HG02571 (cell line): ENCODE results near the gene OR10T2.
"Not testable (repeated sequence)": the region's sequence is repeated elsewhere in the genome, so short reads cannot be mapped to it uniquely, and the experiment has no call there.

Experiments
- ATAC-seq: cut with Tn5 transposase; IDR thresholded peaks from one replicate; pipeline ENCODE4 v1.9.1; 2021; ENCODE audit warnings: mild to moderate bottlenecking, moderate library complexity; ENCODE audit not compliant: unreplicated experiment

Gene OR10T2

DNA sequence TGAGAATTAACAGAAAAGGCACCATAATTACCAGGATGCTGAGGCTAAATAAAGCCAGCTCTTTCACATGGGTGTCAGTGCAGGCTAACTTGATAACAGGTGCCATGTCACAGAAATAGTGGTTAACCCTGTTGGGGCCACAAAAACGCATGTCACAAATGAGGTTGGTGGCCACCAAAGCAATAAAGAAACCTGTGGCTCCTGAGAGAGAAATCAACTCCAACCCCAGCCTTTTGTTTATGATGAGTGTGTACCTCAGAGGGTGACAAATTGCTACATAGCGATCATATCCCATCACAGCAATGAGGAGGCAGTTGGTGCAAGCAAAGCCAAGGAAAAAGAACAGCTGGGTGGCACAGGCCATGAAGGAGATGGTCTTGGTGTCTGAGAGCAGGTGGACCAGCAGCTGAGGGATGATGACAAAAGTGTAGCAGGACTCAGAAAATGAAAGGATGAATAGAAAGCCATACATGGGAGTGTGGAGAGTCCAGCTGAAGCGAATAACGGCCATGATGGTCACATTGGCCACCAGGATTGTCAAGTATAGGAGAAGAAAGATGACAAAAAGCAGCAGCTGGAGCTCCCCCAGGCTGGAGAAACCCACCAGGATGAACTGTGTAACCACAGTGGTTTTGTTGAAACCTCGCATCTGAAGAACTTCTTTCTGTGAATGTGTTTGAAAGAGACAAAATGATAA lies at the start of gene OR10T2:
Gene OR10T2, minus strand, starts transcription at position 649 of the 697 bp plus-strand sequence. Its CDS starts 0 bp downstream, at position 649.
- no peak for ATAC-seq

DNA sequence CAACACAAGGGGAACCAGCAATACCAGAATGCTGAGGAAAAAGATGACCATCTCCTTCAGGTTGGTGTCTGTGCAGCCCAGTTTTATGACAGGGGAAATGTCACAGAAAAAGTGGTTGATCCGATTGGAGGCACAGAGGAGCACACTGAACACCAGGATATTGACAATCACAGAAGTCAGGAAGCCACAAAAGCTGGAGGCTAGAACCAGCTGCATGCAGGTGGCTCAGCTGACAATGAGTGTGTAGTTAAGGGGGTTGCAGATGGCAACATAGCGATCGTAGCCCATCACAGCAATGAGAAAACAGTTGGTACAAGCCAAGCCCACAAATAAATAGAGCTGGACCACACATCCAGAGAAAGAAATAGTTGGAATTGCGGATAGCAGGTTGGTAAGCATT lies 46.1 kb upstream of the OR10T2 start:
- no peak for ATAC-seq

DNA sequence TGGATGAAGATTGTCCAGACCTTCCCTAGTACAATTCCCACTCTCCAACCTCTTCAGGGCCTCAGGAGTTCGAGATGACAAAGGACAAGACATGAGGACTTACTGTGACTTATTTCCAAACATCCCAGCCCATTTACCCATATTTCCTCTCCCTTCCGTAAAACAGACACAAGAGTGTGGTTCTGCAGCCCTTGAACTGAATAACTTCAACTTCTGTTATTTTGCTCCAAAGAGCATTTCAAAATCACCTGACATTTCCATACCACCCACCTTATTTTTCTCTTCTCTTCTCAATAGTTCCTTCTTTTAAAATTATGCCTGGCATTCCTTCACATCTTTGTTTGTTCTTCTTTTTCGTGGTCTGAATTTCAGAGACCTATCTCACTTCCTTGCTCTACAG lies 35.5 kb upstream of the OR10T2 start:
- ATAC-seq = no peak

DNA sequence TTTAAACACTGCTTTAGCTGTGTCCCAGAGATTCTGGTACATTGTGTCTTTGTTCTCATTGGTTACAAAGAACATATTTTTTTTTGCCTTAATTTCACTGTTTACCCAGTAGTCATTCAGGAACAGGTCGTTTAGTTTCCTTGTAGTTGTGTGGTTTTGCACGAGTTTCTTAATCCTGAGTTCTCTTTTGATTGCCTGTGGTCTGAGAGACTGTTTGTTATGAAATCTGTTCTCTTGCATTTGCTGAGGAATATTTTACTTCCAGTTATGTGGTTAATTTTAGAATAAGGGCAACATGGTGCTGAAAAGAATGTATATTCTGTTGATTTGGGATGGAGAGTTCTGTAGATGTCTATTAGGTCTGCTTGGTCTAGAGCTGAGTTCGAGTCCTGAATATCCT lies 30.9 kb upstream of the OR10T2 start:
- not testable (repeated sequence) for ATAC-seq

GRCh38 chr1:158426137-158426536 lies 26.9 kb upstream of the OR10T2 start, which contains the start of gene OR10K2:
Gene OR10K2 (minus strand): TSS chr1:158426237. CDS start chr1:158420866, 5,371 bp downstream.
- ATAC-seq = no peak

DNA sequence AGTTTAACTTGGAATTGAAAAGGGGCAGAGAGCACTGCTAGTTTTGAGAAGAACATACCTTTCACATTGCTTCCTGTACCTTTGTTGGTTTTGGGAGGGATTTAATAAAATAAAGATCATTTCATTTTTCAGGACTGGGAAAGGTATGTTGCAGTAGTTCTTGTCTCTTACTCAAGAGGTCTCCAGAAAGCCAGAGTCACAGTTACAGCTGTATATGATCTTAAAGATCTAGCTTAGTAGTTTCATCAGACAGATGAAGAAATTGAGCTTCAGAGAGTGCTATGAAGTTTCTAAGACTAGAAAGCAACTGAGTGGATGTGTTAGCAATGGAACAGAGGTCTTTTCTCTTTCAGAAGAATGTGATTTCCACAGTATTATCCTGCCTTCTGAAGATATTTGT lies 25.8 kb upstream of the OR10T2 start:
- ATAC-seq = no peak

DNA sequence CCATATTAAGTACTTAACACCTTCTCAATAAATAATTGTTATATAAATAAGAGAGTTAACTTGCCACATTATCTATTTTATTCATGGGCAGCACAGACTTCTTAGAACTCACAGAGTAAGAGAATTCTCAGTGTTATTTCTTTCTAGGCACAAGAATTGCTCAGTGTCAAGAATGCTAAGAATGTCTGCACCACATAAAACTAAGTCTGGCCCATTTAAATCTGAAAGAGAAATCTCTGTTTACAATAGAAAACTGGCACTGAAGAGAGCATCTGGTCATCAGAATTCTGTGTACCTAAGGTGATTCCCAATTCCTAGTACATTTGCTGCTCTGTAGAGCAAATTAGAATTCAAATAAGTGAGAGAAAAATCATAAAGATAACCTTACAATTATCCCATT lies 22.9 kb upstream of the OR10T2 start:
- ATAC-seq = no peak

DNA sequence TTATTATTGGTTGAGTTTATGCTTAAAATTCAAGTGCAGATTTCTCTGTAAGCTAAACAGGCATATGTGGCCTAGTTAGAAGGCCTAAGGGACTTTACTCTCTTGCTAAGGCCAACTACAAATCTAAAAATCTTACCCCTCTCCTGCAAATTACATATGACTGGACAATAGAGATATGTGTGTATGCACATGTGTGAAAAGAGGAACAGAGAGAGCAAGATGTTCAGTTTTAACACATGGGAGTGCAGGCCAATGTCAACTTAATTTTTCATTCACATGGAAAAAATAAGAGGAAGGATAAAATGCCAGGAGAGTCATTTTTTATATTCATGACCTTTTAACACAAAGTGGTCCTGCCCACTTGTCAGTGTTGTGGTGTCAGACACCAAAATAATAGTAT lies 18.3 kb upstream of the OR10T2 start:
- ATAC-seq = no peak

- ATAC-seq = no peak
These were observed 15.5 kb upstream of the OR10T2 start for GRCh38 chr1:158414651-158415345.

GRCh38 chr1:158407092-158407491 lies 7.8 kb upstream of the OR10T2 start:
- no peak for ATAC-seq

DNA sequence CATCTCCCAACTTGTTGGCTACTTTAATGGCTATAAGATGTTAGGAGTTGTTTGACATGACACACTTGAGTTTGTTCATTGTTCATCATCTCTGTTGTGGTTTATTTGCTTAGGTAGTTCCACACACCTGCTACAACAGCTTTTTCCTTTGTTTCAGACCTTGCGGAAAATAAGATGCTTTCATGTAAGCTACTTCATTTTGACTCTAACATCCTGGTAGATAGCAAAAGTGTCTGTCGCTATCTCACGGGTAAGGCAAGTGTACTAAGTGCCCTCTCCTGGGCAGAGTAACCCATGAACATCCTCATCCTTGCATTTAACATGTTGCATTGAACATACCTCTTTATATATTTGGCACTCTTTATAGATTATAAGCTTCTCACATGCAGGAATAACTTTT lies 1.6 kb upstream of the OR10T2 start:
- ATAC-seq = no peak

- ATAC-seq = no peak
These were observed 2.6 kb downstream of the OR10T2 start for GRCh38 chr1:158396646-158397045.

GRCh38 chr1:158393476-158393875 lies 5.8 kb downstream of the OR10T2 start:
- no peak for ATAC-seq

- no peak for ATAC-seq
These were observed 8.2 kb downstream of the OR10T2 start for GRCh38 chr1:158391099-158391498.

DNA sequence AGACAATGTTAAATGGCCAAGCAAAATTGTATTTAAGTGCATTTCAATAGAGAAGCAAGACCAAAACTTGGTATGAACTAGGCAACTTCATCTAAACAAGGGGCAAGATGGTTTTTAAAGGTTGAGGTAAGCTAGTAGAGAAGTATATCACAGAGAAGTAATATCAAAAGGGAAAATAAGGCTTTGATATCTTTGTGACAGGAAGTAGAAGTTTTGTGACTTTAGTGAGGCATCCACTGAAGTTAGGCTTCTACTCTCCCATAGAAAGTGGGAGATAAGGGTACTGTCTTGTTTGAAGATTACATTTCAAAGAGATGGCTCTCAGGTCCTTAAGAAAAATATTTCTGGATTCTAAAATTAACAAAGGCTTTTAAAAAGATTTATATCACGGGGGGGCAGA lies 8.9 kb downstream of the OR10T2 start:
- ATAC-seq = no peak

DNA sequence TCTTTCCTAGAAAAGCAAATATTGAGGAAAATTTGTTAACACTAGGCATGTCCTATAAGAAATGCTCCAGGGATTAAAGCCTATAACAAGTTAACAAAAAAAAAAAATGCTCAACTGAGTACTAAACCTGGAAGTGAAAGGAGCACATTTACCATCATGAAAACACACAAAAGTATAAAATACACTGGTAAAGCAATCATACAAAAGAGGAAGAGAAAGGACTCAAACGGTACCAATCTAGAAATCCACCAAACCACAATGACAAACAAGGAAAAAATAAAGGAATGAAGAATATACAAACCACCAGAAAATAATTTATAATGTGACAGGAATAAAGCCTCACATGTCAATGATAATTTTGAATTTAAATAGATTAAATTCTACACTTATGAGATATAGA lies 24.4 kb downstream of the OR10T2 start:
- ATAC-seq = no peak

DNA sequence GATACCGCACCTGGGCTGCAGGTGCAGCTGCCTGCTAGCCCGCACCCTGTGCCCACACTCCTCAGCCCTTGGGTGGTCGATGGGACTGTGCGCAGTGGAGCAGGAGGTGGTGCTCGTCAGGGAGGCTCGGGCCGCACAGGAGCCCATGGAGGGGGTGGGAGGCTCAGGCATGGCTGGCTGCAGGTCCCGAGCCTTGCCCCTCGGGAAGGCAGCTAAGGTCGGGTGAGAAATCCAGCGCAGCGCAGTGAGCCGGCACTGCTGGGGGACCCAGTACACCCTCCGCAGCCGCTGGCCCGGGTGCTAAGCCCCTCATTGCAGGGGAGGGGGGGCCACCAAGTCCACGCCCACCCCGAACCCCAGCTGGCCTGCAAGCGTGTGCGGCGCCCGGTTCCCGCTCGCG lies 25.2 kb downstream of the OR10T2 start:
- not testable (repeated sequence) for ATAC-seq

DNA sequence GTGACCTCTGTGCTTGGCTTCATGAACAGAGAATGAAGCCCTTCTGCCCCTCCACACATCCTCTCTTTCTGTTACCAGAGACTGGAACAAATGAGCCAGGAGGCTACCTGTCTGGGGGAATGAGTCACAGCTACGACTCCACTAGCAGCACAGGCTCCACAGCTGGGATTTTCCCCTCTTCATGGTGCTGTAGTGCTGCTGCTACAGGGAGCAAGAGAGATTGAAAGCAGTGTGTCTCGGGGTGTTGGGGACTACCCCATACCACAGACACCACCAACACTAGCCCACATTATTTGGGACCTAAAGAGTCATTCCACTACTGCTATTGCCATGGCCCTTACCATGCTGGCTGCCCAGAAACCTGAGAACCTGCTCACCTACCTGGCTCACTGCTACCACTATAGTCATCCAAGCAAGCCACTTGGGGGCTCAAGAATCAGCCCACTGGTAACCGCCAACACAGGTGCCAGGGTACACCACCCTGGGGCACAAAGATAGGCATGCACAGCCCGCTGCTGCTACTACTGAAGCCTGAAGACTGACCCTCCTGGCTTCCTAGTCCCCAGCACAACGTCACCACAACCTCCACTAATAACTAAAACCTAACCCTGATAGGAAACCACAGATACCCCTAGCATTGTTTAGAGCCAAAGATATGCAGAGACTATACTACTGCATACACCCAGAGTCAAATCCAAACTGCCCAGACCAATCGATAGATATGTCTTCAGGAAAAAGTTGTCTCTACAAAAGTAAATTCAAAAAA lies 27.9 kb downstream of the OR10T2 start:
- ATAC-seq = peak; percentile 97

DNA sequence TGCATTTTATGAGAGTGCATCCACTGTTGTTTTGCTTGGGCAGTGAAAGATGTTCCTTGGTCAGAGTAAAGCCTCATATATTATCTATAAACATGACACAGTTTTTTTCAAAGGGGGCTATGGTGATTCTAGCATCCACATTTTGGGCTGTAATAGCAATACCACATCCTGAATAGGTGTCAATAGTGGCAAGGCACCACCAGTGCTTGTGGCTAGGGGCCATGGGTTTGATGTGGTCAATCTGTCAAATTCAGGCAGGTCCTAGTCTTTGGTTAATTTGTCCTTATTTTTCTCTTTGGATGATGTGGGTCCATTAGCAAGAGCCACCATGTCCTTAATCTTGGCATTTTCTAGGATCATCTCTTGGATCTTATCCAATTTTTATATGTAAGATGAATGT lies 32.5 kb downstream of the OR10T2 start:
- no peak for ATAC-seq

DNA sequence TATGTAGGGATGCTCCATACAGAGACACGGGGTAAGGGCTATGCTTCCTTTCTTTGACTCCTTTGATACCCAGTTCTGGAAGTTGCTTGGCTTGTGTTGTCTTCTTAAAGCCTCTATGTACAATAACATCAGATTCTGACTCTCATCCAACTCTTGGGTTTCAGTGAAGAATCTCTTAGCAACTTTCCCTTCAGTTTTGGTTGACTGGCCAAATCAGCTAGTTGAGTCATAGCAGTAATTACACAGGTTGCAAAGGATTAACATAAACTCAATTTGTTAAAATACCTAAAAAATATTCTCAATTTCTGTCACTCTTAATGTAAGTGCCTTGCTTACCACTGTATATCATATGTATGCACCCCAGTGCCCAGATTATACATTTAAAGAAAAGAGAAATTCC lies 36.3 kb downstream of the OR10T2 start:
- ATAC-seq = no peak

- ATAC-seq = no peak
These were observed 36.8 kb downstream of the OR10T2 start for GRCh38 chr1:158362482-158362881.

DNA sequence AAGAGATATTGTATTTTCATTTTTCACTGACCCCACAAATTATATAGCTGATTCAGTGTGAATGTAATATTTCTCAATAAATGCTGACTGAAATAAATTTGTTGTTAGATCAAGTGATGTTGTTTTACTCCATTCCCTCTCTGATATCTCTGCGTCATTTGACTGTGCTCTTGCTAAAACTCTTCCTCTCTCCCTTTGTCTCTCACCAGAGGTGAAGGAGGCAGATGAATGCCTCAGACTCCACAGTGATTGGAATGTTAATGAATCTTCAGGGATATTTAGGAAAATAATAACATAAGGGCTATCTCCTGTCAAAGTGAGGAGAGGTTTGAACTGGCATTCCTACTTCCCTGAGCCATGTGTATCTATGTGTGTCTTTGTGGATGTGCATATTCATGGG lies 41.8 kb downstream of the OR10T2 start:
- no peak for ATAC-seq
